ENCODE data around the gene OR10Z1. TPM values are rescaled to one million over a fixed set of nuclear protein-coding genes. Genes with fewer than 3 reads are reported as not detected.

OR10Z1 gene
- total and polyA plus RNA-seq, 2 of the 13 experiments (the other 11 are each of a cell fraction or from before 2014, with no cell fraction given) = not detected

- ATAC-seq (no peak), FAIRE-seq (no peak), DNase-seq (ENCODE audit: low spot score) (no peak)
- Histone ChIP-seq H2AFZ (ENCODE audit: low read length) (no peak overlapping the region), H3K4me2 (ENCODE audit: low read depth, low read length) (no peak overlapping the region), H3K9ac (ENCODE audit: insufficient read depth, low read depth, low read length) (no peak overlapping the region), H3K27ac (ENCODE audit: extremely low read length, insufficient read depth, low read length) (no peak overlapping the region), H3K79me2 (ENCODE audit: insufficient read depth, low read length) (no peaks in the 10 kb centered on the region), H3K36me3 (replicated peaks in 1 of 2; ENCODE audit: control insufficient read depth in 1 of 2, insufficient read depth in 2 of 2, low read length in 2 of 2) (no peaks in the 10 kb centered on the region), H3K27me3 (ENCODE audit: control insufficient read depth in 1 of 2, insufficient read depth in 2 of 2, low read length in 2 of 2) (no peaks in the 10 kb centered on the region; a peak in 1 of 5 replicates), H3K9me3 (ENCODE audit: low read length) (peaks cover 81% of the 10 kb centered on the region), H3K4me3 (replicated peaks in 1 of 3; ENCODE audit: insufficient read depth in 1 of 3, low read depth in 2 of 3, low read length in 3 of 3) (no peak overlapping the region), H4K20me1 (ENCODE audit: insufficient read depth, low read length) (no peaks in the 10 kb centered on the region), H3K4me1 (ENCODE audit: insufficient read depth, low read length) (no peaks in the 10 kb centered on the region)
- in situ Hi-C loops (cut with HindIII; ENCODE audit: extremely low pct_ligation_motif_present, low pct_unique_long_range_greater_than_20kb) = no loop called here
- intact Hi-C loops (cut with micrococcal nuclease; ENCODE audit: unreplicated experiment) = no loop called here
- 23% methylated on average over 3 of the region's 3 CpGs for WGBS (ENCODE audit: low lambda C conversion rate)
- TF ChIP-seq ZFP1 (CRISPR knock-in tag; IDR thresholded peaks at IDR 0.05) (no peak), ZNF296 (CRISPR knock-in tag; conservative IDR thresholded peaks at IDR 0.05) (no peak), RFX5 (IDR thresholded peaks at IDR 0.05; ENCODE audit: low read depth, low read length) (no peak), ZNF746 (CRISPR knock-in tag; IDR thresholded peaks at IDR 0.05) (no peak), KDM5A (IDR thresholded peaks at IDR 0.05; ENCODE audit: borderline replicate concordance, low read length) (no peak), ZSCAN30 (CRISPR knock-in tag; IDR thresholded peaks at IDR 0.05) (no peak), SPEN (CRISPR knock-in tag; IDR thresholded peaks at IDR 0.05; ENCODE audit: low read depth) (no peak), ZNF781 (CRISPR knock-in tag; IDR thresholded peaks at IDR 0.05; ENCODE audit: borderline replicate concordance, not compliant biosample characterization) (no peak), ZNF713 (CRISPR knock-in tag; IDR thresholded peaks at IDR 0.05) (no peak), ZNF703 (CRISPR knock-in tag; IDR thresholded peaks at IDR 0.05; ENCODE audit: borderline replicate concordance) (no peak), GFI1 (CRISPR knock-in tag; IDR thresholded peaks at IDR 0.05; ENCODE audit: borderline replicate concordance) (no peak), ZSCAN9 (CRISPR knock-in tag; IDR thresholded peaks at IDR 0.05; ENCODE audit: borderline replicate concordance) (no peak), ZFP91 (CRISPR knock-in tag; IDR thresholded peaks at IDR 0.05; ENCODE audit: borderline replicate concordance) (no peak), AGO1 (IDR thresholded peaks at IDR 0.05; ENCODE audit: low read depth, low read length, poor library complexity, severe bottlenecking) (no peak), STAG1 (CRISPR knock-in tag; IDR thresholded peaks at IDR 0.05) (no peak), PBX2 (CRISPR knock-in tag; IDR thresholded peaks at IDR 0.05) (no peak), ZNF317 (CRISPR knock-in tag; IDR thresholded peaks at IDR 0.05) (no peak), NRL (CRISPR knock-in tag; IDR thresholded peaks at IDR 0.05; ENCODE audit: borderline replicate concordance) (no peak), ZNF33A (CRISPR knock-in tag; IDR thresholded peaks at IDR 0.05; ENCODE audit: borderline replicate concordance) (no peak)
- CTCF ChIA-PET (ENCODE audit: low intra/inter-chr PET ratio, low total read pairs) = no interaction called here
- POLR2A ChIA-PET = no interaction called here
- no TSS peak for BruUV-seq (replicated peaks)
Measured at GRCh38 chr1:158613764-158614163, 8.7 kb downstream of the OR10Z1 start.

Measured in HepG2 (cell line).